Large intestine (tissue), 3 donors: Measurements from ENCODE around the gene FARS2. TPM values are rescaled to one million over a fixed set of nuclear protein-coding genes. Genes with fewer than 3 reads are reported as not detected.

Source experiments
- DNase-seq, 2 donors: peaks; one replicate each; pipeline versions ENCODE4 v3.0.0 to v3.0.0-alpha.2; 2013
- H3K27ac ChIP-seq: one replicate; pipeline ENCODE4 v1.5.1; 2013; ENCODE audit warnings: low read length
- H3K27me3 ChIP-seq: 2 replicates; pipeline ENCODE4 v1.6.1; 2013; ENCODE audit warnings: low read length; ENCODE audit not compliant: control insufficient read depth, insufficient read depth
- H3K36me3 ChIP-seq: 2 replicates; pipeline ENCODE4 v1.6.1; 2013; ENCODE audit warnings: low read length; ENCODE audit not compliant: control insufficient read depth, insufficient read depth
- H3K4me1 ChIP-seq: one replicate; pipeline ENCODE4 v1.6.1; 2013; ENCODE audit warnings: low read length; ENCODE audit not compliant: control insufficient read depth, insufficient read depth
- H3K4me3 ChIP-seq: one replicate; pipeline ENCODE4 v1.5.1; 2013; ENCODE audit warnings: low read length
- H3K9me3 ChIP-seq: one replicate; pipeline ENCODE4 v1.6.1; 2013; ENCODE audit warnings: mild to moderate bottlenecking, low read depth, low read length, moderate library complexity; ENCODE audit not compliant: control insufficient read depth
- WGBS: methylation state at CpG from one replicate; pipeline ENCODE4 v1.1.5; 2013; ENCODE audit warnings: low lambda C conversion rate; ENCODE audit not compliant: insufficient coverage; 5-methylcytosine and 5-hydroxymethylcytosine counted together
- polyA plus RNA-seq: library from polyadenylated mRNA; unstranded; fragments of 120-200 nt; gene quantifications from one replicate; pipeline ENCODE4 v1.2.1, GENCODE V29; 2013

Gene FARS2
- polyA plus RNA-seq, 1 donor, result 14.3 TPM

DNA sequence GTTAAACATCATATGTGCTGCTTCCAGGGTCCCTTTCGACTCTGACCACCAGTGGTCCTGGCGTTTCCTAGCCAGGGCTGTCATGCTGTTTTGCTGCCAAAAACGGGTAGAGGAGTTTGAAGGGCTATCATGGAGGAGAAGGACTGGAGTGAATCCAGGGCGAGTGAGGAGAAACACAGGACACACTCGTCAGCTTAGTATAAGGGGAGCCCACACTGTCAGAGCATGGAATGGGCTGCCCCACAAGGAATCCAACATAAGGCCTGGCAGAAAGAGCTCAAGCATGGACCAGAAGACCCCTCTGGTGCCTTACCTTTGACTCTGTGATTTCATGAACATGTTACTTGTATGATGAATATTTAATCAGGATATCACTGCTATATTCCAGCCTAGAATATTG, 498.3 kb downstream of the FARS2 start:
- no peaks in the 10 kb centered on the region for H3K27me3 ChIP-seq
- no peaks in the 10 kb centered on the region for H3K36me3 ChIP-seq
- 80% methylated on average over 2 of the region's 5 CpGs for WGBS
- H3K4me3 ChIP-seq, result no peak overlapping the region
- no peak for DNase-seq
- H3K27ac ChIP-seq, result no peak overlapping the region
- no peaks in the 10 kb centered on the region for H3K4me1 ChIP-seq
- no peaks in the 10 kb centered on the region for H3K9me3 ChIP-seq

DNA sequence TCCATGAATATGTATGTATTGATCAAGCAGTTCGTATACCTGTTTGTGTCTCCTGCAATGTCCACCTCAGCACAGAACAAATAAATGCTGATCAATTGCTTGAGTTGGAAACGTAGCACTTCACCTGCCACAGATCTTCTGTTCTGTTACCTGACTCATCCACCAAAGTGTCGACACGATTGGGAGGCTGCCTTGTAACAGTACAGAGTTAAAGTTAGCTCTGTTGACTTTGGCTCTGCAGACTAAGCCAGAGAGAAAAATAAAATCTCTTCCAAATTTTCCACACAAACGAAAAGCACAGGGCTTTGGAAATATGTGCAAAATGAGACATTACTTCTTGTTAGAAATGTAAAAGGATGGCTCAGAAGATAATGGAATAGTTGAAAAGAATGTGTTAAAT, 500.1 kb downstream of the FARS2 start:
- 100% methylated on average over 1 of the region's 5 CpGs for WGBS
- Histone ChIP-seq H3K4me1 (no peaks in the 10 kb centered on the region), H3K27ac (no peak overlapping the region), H3K4me3 (no peak overlapping the region), H3K27me3 (no peaks in the 10 kb centered on the region), H3K9me3 (no peaks in the 10 kb centered on the region), H3K36me3 (no peaks in the 10 kb centered on the region)
- DNase-seq, result no peak

DNA sequence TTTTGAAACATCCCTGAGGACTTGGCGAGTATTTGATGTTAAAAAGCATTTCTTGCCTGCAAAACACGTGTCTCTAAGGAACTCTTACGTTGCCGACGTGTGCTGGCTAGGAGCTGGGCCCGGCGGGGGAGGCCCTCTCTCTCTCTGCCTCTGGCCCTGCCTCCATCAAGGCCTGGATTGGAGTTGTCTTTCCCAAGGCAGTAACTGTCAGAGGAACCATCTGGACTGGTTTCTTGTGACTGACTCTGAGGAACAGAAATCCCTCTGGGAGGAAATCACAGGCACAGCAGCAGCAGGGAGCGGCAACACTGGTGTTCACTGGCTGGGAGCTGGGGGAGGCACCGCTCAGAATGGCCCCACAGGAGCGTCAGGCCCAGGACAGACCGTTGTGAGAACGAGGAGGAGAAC, 501.3 kb downstream of the FARS2 start:
- no peak overlapping the region for H3K4me3 ChIP-seq
- WGBS, result no CpG with 5 or more reads among the region's 12 CpGs
- H3K9me3 ChIP-seq, result no peaks in the 10 kb centered on the region
- H3K27me3 ChIP-seq, result no peaks in the 10 kb centered on the region
- H3K4me1 ChIP-seq, result no peaks in the 10 kb centered on the region
- no peak overlapping the region for H3K27ac ChIP-seq
- no peak for DNase-seq
- no peaks in the 10 kb centered on the region for H3K36me3 ChIP-seq

DNA sequence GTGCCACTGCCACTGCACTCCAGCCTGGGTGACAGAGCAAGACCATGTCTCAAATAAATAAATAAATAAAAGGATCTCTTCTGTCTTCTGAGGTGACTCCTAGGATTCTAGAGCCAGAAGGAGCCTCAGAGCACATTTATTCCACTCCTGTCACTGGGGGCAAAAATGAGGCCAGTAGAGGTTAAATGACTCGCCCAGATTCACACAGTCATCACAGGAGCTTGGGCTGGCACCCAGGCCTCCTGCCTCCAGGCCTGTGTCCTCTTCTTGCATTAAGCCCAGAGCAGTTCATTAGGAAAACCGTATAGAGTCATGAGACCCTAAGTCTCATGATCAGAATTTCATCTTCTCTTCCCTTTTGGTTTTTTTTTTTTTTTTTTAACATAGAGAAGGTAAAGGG, 502.1 kb downstream of the FARS2 start:
- H3K36me3 ChIP-seq, result no peaks in the 10 kb centered on the region
- no peaks in the 10 kb centered on the region for H3K4me1 ChIP-seq
- no peaks in the 10 kb centered on the region for H3K27me3 ChIP-seq
- H3K9me3 ChIP-seq, result no peaks in the 10 kb centered on the region
- DNase-seq, result no peak
- H3K4me3 ChIP-seq, result no peak overlapping the region
- H3K27ac ChIP-seq, result no peak overlapping the region
- 100% methylated on average over 1 of the region's 2 CpGs for WGBS

DNA sequence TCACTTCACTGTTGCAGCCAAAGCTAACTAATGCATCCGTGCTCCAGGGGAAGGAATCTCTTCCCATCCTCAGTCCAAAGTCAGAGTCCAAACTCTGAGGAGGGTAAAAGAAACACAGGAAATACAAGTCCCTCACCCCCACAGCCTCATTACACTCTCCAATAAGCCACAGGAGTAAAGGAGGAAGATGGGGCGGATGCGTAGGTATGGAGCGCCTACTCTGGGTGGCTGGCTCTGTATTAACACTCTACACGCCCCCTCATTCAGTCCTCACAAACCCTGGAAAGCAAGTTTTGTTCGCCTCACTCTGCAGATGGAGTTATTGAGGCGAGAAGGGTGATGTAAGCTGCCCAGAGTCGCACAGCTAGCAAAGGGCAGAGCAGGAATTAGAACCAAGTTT, 502.6 kb downstream of the FARS2 start:
- Histone ChIP-seq H3K27me3 (no peaks in the 10 kb centered on the region), H3K36me3 (no peaks in the 10 kb centered on the region), H3K27ac (no peak overlapping the region), H3K4me1 (no peaks in the 10 kb centered on the region), H3K9me3 (no peaks in the 10 kb centered on the region), H3K4me3 (no peak overlapping the region)
- no CpG with 5 or more reads among the region's 8 CpGs for WGBS
- no peak for DNase-seq

DNA sequence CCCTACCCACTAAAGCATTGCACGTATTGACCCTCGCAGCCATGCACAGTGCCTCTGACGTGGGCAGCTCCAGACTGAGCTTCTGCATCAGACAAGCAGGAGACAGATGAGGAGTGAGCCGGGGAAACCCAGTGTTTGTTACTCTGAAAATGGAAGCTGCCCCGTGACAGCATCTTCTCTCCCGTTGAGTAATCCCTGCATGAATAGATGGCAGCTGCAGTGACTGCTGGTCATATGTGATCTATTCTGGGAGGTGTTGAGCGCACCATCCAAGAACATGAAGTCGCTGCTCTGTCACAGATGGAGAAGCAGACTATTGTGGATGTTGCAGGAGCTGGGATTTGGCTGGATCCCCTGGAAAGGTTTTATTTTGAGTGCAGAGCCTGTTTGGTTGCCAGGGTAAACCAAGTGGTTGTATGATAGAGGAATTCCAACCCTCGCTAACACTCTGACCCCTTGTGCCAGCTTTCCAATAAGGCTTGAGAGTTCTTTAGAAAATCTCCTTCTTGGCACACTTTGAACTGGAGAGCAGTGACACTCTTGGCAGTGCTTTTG, 503.2 kb downstream of the FARS2 start:
- WGBS, result no CpG with 5 or more reads among the region's 9 CpGs
- Histone ChIP-seq H3K9me3 (no peaks in the 10 kb centered on the region), H3K27me3 (no peaks in the 10 kb centered on the region), H3K4me1 (no peaks in the 10 kb centered on the region), H3K36me3 (no peaks in the 10 kb centered on the region), H3K4me3 (no peak overlapping the region), H3K27ac (no peak overlapping the region)
- no peak for DNase-seq

DNA sequence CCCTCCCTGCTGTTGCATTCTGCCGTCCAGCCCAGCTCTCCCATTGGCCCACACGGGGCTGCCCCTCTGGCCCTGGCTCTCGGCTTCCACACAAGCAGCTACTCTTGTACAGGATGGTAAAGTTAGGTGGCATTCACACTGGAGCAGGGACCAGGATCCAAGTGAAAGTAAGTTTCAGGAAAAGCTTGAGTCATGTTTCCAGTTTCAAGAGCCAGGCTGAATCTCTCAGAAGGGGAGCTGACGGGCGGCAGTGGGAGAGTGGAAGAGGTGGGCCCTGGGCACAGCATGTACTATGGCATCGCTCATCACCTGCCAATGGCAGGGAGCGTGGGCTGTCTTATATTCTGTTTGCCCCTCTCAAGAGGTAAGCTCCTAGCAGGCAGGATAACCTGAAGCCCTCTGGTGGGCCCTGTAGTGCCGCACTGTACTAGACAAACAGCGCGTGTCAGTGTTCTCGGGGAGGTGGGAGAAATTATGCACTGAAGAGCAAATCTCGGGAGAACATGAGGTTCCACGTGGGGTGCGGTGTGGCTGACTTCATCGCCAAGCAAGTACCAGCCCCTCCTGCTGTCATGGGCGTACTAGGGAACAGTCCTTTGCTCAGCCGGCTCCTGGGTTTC, 503.9 kb downstream of the FARS2 start:
- Histone ChIP-seq H3K9me3 (no peaks in the 10 kb centered on the region), H3K27ac (no peak overlapping the region), H3K4me1 (no peaks in the 10 kb centered on the region), H3K4me3 (no peak overlapping the region), H3K27me3 (no peaks in the 10 kb centered on the region), H3K36me3 (no peaks in the 10 kb centered on the region)
- no peak for DNase-seq
- no CpG with 5 or more reads among the region's 17 CpGs for WGBS

DNA sequence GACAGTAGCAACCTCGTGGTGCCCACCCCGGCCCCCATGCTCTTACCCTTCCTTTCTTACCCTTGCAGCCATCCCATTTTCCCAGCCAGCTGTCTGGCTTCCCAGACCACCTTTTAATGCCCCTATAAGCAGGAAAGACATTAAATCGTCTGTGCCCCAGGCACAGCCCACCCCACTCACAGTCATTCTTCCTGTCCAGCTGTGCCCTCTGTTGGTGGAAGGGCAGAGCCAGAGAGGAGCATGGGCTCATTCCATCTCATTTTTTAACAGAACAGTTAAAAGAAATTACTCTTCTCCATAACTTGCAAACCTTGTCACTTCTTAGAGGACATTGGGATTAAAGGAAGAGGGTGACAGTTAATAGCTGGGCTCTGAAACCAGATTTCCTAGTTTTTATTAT, 504.9 kb downstream of the FARS2 start:
- no peaks in the 10 kb centered on the region for H3K27me3 ChIP-seq
- DNase-seq, result no peak
- WGBS, result 100% methylated on average over 1 of the region's 3 CpGs
- H3K9me3 ChIP-seq, result no peaks in the 10 kb centered on the region
- H3K4me1 ChIP-seq, result no peaks in the 10 kb centered on the region
- H3K27ac ChIP-seq, result no peak overlapping the region
- peaks cover 2% of the 10 kb centered on the region for H3K36me3 ChIP-seq
- no peak overlapping the region for H3K4me3 ChIP-seq

DNA sequence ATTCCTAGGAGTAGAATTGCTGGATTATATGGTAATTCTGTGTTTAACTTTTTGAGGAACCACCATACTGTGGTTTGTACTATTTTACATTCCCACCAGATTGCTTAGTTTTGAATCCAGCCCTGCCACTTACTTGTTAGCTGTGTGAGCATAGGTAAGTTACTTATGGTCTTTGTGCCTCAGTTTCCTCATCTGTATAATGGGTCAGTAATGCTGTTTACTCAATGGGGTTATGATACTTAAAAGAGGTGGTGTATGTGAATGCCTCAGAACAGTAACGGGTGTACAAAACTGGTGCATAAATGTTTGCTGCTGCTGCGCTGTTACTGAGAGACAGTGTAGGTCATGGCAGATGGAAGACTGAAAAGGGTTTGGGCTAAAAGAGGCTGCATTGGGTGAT, 506.2 kb downstream of the FARS2 start:
- Histone ChIP-seq H3K27me3 (no peaks in the 10 kb centered on the region), H3K36me3 (peaks cover 2% of the 10 kb centered on the region), H3K27ac (no peak overlapping the region), H3K4me3 (no peak overlapping the region), H3K9me3 (no peaks in the 10 kb centered on the region), H3K4me1 (no peaks in the 10 kb centered on the region)
- no CpG with 5 or more reads among the region's 2 CpGs for WGBS
- no peak for DNase-seq

DNA sequence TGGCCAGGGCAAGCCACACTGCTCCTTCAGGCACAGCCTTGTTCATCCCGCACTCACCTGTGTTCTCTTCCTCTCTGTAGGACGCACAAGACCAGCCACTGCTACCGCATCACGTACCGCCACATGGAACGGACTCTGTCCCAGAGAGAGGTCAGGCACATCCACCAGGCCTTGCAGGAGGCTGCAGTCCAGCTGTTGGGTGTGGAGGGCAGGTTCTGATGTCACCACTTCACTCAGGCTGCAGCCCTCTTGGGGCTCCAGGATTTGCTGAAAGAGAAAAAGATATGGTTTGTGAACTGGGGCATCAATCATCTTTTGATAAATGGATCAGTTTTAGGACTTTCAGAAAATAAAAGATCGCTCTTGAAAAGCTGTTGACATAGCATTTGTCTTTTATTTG, 509.9 kb downstream of the FARS2 start:
- DNase-seq, result no peak
- H3K27ac ChIP-seq, result no peak overlapping the region
- no peaks in the 10 kb centered on the region for H3K9me3 ChIP-seq
- no peaks in the 10 kb centered on the region for H3K4me1 ChIP-seq
- no peaks in the 10 kb centered on the region for H3K27me3 ChIP-seq
- H3K36me3 ChIP-seq, result peaks cover 7% of the 10 kb centered on the region
- no peak overlapping the region for H3K4me3 ChIP-seq
- 100% methylated on average over 1 of the region's 7 CpGs for WGBS

DNA sequence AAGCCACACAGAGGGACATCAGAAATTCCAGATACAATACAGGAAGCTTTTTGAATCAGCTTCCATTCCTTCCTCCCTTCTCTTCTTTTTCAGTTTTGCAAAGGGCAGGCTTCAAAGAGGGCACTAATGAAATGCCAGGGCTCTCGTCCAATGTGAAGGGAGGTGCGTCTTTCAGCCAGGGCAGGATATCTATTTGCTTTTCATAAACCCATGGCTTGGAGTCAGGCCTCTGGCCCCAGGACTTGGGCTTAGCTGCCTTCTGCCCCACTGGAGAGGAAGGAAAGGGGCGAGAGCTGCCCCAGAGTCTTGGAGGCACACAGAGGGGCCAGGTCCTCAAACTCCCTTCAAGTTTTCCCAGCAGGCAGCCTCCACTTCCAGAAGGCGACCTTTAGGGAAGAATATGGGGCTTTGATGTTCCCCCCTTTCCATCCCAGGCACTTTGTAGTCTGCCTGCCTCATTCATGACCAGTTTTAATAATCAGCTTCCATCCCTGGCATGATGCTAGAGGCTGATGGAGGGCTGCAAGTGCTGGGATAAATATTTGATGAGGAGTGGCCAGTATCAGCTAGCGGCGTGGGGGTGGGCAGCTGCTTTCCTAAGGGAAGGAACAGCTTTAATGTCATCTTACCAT, 510.6 kb downstream of the FARS2 start:
- Histone ChIP-seq H3K36me3 (peaks cover 7% of the 10 kb centered on the region), H3K27ac (no peak overlapping the region), H3K4me3 (no peak overlapping the region), H3K27me3 (no peaks in the 10 kb centered on the region), H3K9me3 (no peaks in the 10 kb centered on the region), H3K4me1 (no peaks in the 10 kb centered on the region)
- DNase-seq, result no peak
- WGBS, result no CpG with 5 or more reads among the region's 6 CpGs
